ENCODE results near the gene C17orf50. TPM values are rescaled to one million over a fixed set of nuclear protein-coding genes. Genes with fewer than 3 reads are reported as not detected.
A peak's percentile ranks its signal among the peaks of the same experiment; 100 is the strongest.

The C17orf50 gene
- total RNA-seq, 4 donors from 2014 or later = not detected

DNA sequence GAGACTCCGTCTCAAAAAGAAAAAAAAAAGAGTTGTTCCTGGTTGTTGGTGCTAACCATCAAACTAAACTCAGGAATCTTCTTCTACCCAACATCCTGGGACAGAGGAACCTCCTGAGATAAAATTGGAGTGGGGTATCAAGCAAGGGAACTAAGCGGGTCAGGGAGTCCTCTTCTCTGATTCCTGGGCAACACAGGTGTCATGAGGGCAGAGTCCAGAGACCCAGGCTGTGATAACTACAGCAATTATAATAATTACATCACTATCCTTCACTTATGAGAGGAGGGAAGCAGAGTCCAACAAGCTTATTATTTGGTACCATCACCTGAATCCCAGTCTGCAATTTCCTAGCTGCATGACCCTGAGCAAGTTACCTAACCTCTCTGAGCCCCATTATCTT, 8.1 kb downstream of the C17orf50 start:
- WGBS, 2 donors (ENCODE audit: low coverage in 1 of 2) = 35 to 83% methylated on average over 2 of the region's 2 CpGs
- H3K4me1 ChIP-seq = peaks cover 11 to 26% (median 25%) of the 10 kb centered on the region in 4 donors

GRCh38 chr17:35769895-35770486, 9.3 kb downstream of the C17orf50 start:
- Histone ChIP-seq H3K27me3 (no peaks in the 10 kb centered on the region), H3K4me1 (peaks cover 18 to 27% (median 25%) of the 10 kb centered on the region in 4 donors), H3K4me3 (no peak overlapping the region), H3K9me3 (no peaks in the 10 kb centered on the region), H3K36me3 (no peaks in the 10 kb centered on the region), H3K27ac (no peak overlapping the region)
- 95 to 100% methylated on average over 5 to 23 of the region's 48 CpGs for WGBS, 2 donors (ENCODE audit: low coverage in 1 of 2)
- DNase-seq = no peak
- intact Hi-C loops (cut with DNase I; ENCODE audit: low total_unique reads) = no loop called here
- in situ Hi-C loops (cut with MboI; ENCODE audit: low pct_ligation_motif_present in 1 of 4, low pct_unique_long_range_greater_than_20kb in 1 of 4, low sequenced_read_pairs in 3 of 4) = loop anchor here in 3 of 4 donors (5.0 to 10.0 kb wide), 2 partner anchors 32 to 45 kb away; no protein-coding TSS in a partner anchor
- no peak for TF ChIP-seq POLR2A (IDR thresholded peaks at IDR 0.05)
- TF ChIP-seq EP300 (IDR thresholded peaks at IDR 0.05; ENCODE audit: low read depth) = no peak
- TF ChIP-seq, protein P1, sequence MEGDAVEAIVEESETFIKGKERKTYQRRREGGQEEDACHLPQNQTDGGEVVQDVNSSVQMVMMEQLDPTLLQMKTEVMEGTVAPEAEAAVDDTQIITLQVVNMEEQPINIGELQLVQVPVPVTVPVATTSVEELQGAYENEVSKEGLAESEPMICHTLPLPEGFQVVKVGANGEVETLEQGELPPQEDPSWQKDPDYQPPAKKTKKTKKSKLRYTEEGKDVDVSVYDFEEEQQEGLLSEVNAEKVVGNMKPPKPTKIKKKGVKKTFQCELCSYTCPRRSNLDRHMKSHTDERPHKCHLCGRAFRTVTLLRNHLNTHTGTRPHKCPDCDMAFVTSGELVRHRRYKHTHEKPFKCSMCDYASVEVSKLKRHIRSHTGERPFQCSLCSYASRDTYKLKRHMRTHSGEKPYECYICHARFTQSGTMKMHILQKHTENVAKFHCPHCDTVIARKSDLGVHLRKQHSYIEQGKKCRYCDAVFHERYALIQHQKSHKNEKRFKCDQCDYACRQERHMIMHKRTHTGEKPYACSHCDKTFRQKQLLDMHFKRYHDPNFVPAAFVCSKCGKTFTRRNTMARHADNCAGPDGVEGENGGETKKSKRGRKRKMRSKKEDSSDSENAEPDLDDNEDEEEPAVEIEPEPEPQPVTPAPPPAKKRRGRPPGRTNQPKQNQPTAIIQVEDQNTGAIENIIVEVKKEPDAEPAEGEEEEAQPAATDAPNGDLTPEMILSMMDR (IDR thresholded peaks at IDR 0.05) = no peak
- no peak for TF ChIP-seq POLR2AphosphoS5 (IDR thresholded peaks at IDR 0.05)

More for the DNA sequence above, 8.1 kb downstream of the C17orf50 start:
- Histone ChIP-seq H3K27me3 (no peaks in the 10 kb centered on the region), H3K27ac (no peak overlapping the region), H3K9me3 (no peaks in the 10 kb centered on the region), H3K36me3 (no peaks in the 10 kb centered on the region), H3K4me3 (no peak overlapping the region)
- in situ Hi-C loops (cut with MboI; ENCODE audit: low pct_ligation_motif_present in 1 of 4, low pct_unique_long_range_greater_than_20kb in 1 of 4, low sequenced_read_pairs in 3 of 4) (loop anchor here in 3 of 4 donors (5.0 to 10.0 kb wide), 2 partner anchors 34 to 46 kb away; no protein-coding TSS in a partner anchor), intact Hi-C loops (cut with DNase I; ENCODE audit: low total_unique reads) (no loop called here)
- TF ChIP-seq, protein P1 (IDR thresholded peaks at IDR 0.05) = no peak
- TF ChIP-seq POLR2AphosphoS5 (IDR thresholded peaks at IDR 0.05) (no peak), POLR2A (IDR thresholded peaks at IDR 0.05) (no peak)
- DNase-seq = no peak

DNA sequence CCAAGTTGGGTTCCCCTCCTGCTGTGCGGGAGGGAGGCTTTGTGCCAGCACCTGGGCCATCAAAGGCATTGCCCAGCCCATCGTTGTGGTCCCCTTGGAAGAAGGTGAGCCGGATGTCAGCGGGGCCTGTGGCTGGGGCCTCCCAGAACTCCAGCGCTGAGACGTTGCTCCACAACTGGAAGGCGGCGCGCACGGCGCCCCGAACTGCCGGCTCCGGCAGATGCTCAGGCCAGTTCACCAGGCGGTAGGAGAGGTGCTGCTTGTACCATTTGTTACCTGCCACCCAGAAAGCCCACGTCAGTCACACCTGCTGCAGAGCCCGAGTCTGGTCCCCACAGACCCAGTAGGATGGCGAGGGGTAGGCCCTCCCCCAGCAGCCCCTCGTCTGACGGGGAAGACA, 12.4 kb downstream of the C17orf50 start:
- H3K27me3 ChIP-seq = no peaks in the 10 kb centered on the region
- H3K27ac ChIP-seq = peak overlapping the region; percentile 66 to 88 (median 80)
- DNase-seq = no peak
- H3K4me1 ChIP-seq = peaks cover 28 to 45% (median 43%) of the 10 kb centered on the region in 4 donors
- H3K9me3 ChIP-seq = no peaks in the 10 kb centered on the region
- in situ Hi-C loops (cut with MboI; ENCODE audit: low pct_ligation_motif_present in 1 of 4, low pct_unique_long_range_greater_than_20kb in 1 of 4, low sequenced_read_pairs in 3 of 4) (no loop called here), intact Hi-C loops (cut with DNase I; ENCODE audit: low total_unique reads) (no loop called here)
- 81% methylated on average over 20 of the region's 20 CpGs; no CpG with 5 or more reads in 1 of the 2 donors for WGBS, 2 donors (ENCODE audit: low coverage in 1 of 2)
- H3K4me3 ChIP-seq = no peak overlapping the region
- TF ChIP-seq POLR2A (IDR thresholded peaks at IDR 0.05) (no peak), POLR2AphosphoS5 (IDR thresholded peaks at IDR 0.05) (no peak), EP300 (IDR thresholded peaks at IDR 0.05; ENCODE audit: low read depth) (no peak)
- TF ChIP-seq, protein P1 (IDR thresholded peaks at IDR 0.05) = no peak
- H3K36me3 ChIP-seq = no peaks in the 10 kb centered on the region

- TF ChIP-seq POLR2AphosphoS5 (IDR thresholded peaks at IDR 0.05) (no peak), POLR2A (IDR thresholded peaks at IDR 0.05) (no peak), EP300 (IDR thresholded peaks at IDR 0.05; ENCODE audit: low read depth) (no peak)
- TF ChIP-seq, protein P1 (IDR thresholded peaks at IDR 0.05) = no peak
- no peaks in the 10 kb centered on the region for H3K9me3 ChIP-seq
- no peak overlapping the region for H3K4me3 ChIP-seq
- no peak for DNase-seq
- 54% methylated on average over 10 of the region's 10 CpGs; no CpG with 5 or more reads in 1 of the 2 donors for WGBS, 2 donors (ENCODE audit: low coverage in 1 of 2)
- peak overlapping the region; percentile 66 to 88 (median 80) for H3K27ac ChIP-seq
- no peaks in the 10 kb centered on the region for H3K27me3 ChIP-seq
- H3K4me1 ChIP-seq = peaks cover 28 to 45% (median 42%) of the 10 kb centered on the region in 4 donors
- in situ Hi-C loops (cut with MboI; ENCODE audit: low pct_ligation_motif_present in 1 of 4, low pct_unique_long_range_greater_than_20kb in 1 of 4, low sequenced_read_pairs in 3 of 4) = no loop called here
- no peaks in the 10 kb centered on the region for H3K36me3 ChIP-seq
- intact Hi-C loops (cut with DNase I; ENCODE audit: low total_unique reads) = no loop called here
Measured at GRCh38 chr17:35773679-35774425, 13.2 kb downstream of the C17orf50 start.
